Measurements from ENCODE around the gene PCDHGA1.
"Not testable (repeated sequence)": the region's sequence is repeated elsewhere in the genome, so short reads cannot be mapped to it uniquely, and the experiment has no call there.

The PCDHGA1 gene

GRCh38 chr5:141413540-141414069, 83.3 kb downstream of the PCDHGA1 start:
- in situ Hi-C loops (cut with MboI; ENCODE audit: low pct_unique_long_range_greater_than_20kb, low sequenced_read_pairs, unreplicated experiment) = no loop called here
- TF ChIP-seq CTCF (IDR thresholded peaks at IDR 0.05; ENCODE audit: extremely low read depth, insufficient read depth, missing control alignments) = no peak
- DNase-seq (ENCODE audit: low spot score) = no peak

GRCh38 chr5:141414548-141415274, 84.4 kb downstream of the PCDHGA1 start:
- not testable (repeated sequence) for DNase-seq (ENCODE audit: low spot score)
- in situ Hi-C loops (cut with MboI; ENCODE audit: low pct_unique_long_range_greater_than_20kb, low sequenced_read_pairs, unreplicated experiment) = loop anchor here (5.0 kb wide), 1 partner anchor 148 kb away; no protein-coding TSS in a partner anchor

GRCh38 chr5:141415275-141415618, 84.9 kb downstream of the PCDHGA1 start:
- in situ Hi-C loops (cut with MboI; ENCODE audit: low pct_unique_long_range_greater_than_20kb, low sequenced_read_pairs, unreplicated experiment) = loop anchor here (5.0 kb wide), 1 partner anchor 147 kb away; no protein-coding TSS in a partner anchor

GRCh38 chr5:141417494-141418172, 87.3 kb downstream of the PCDHGA1 start, which contains the start of gene PCDHGB7:
TSS of gene PCDHGB7 (plus strand) at chr5:141417677. CDS start at chr5:141417860, 183 bp downstream.
- peak; percentile 92 for TF ChIP-seq CTCF (IDR thresholded peaks at IDR 0.05; ENCODE audit: extremely low read depth, insufficient read depth, missing control alignments)
- DNase-seq (ENCODE audit: low spot score) = peak; percentile 83
- in situ Hi-C loops (cut with MboI; ENCODE audit: low pct_unique_long_range_greater_than_20kb, low sequenced_read_pairs, unreplicated experiment) = loop anchor here (5.0 kb wide), 1 partner anchor 145 kb away; no protein-coding TSS in a partner anchor

More at GRCh38 chr5:141415275-141415618, 84.9 kb downstream of the PCDHGA1 start:
- not testable (repeated sequence) for DNase-seq (ENCODE audit: low spot score)

GRCh38 chr5:141419074-141419880, 89.0 kb downstream of the PCDHGA1 start:
- in situ Hi-C loops (cut with MboI; ENCODE audit: low pct_unique_long_range_greater_than_20kb, low sequenced_read_pairs, unreplicated experiment) = loop anchor here (5.0 kb wide), 1 partner anchor 143 kb away; no protein-coding TSS in a partner anchor
- TF ChIP-seq CTCF (IDR thresholded peaks at IDR 0.05; ENCODE audit: extremely low read depth, insufficient read depth, missing control alignments) = no peak
- no peak for DNase-seq (ENCODE audit: low spot score)

- in situ Hi-C loops (cut with MboI; ENCODE audit: low pct_unique_long_range_greater_than_20kb, low sequenced_read_pairs, unreplicated experiment) = no loop called here
- TF ChIP-seq CTCF (IDR thresholded peaks at IDR 0.05; ENCODE audit: extremely low read depth, insufficient read depth, missing control alignments) = peak; percentile 73
- peak; percentile 71 for DNase-seq (ENCODE audit: low spot score)
Measured at GRCh38 chr5:141420855-141421488, 90.7 kb downstream of the PCDHGA1 start, which contains the start of gene PCDHGA11. TSS of gene PCDHGA11 (plus strand) at chr5:141421051. CDS start at chr5:141421228, 177 bp downstream.

- no peak for TF ChIP-seq CTCF (IDR thresholded peaks at IDR 0.05; ENCODE audit: extremely low read depth, insufficient read depth, missing control alignments)
- in situ Hi-C loops (cut with MboI; ENCODE audit: low pct_unique_long_range_greater_than_20kb, low sequenced_read_pairs, unreplicated experiment) = no loop called here
- DNase-seq (ENCODE audit: low spot score) = no peak
Measured at GRCh38 chr5:141421489-141421855, 91.2 kb downstream of the PCDHGA1 start.

All from GM13977 (cell line).